ENCODE results near the gene ANKH.

ANKH gene

DNA sequence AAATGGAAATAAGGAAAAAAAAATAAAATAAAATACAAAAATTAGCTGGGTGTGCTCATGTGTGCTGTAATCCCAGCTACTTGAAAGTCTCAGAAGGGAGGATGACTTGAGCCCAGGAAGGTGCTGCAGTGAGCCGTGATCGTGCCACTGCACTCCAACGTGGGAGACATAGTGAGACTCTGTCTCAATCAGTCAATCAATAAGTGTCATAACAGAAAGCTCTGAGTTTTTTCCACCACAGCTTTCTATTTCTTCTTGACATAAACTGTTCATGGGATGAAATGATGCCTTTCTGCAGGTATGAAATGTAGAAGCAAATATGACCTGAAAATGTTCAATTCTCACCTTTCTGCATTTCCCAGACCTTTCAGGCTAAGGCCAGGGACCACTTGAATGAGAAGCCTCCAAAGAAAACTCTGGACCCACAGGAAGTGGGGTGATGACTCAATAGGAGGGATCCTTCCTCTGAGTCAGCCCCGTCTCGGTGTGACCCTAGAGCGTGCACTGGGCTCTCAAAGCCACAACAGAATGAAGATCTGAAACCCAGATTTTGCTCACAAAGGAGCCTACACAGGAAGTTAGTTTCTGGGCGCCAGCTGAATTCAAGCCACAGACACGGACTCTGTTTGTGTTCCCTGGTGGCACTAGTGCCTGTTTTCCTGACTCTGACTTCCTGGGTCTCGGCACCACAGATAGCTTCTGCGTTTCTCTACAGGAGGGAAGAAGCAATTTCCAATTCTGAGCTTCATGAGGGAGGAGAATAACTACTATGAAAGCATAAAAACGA lies 62.0 kb downstream of the ANKH start:
- TF ChIP-seq ZNF8 (CRISPR knock-in tag; IDR thresholded peaks at IDR 0.05) (no peak), ZC3H10 (CRISPR knock-in tag; IDR thresholded peaks at IDR 0.05) (no peak), TOX (CRISPR knock-in tag; IDR thresholded peaks at IDR 0.05; ENCODE audit: borderline replicate concordance) (no peak), RARB (CRISPR knock-in tag; IDR thresholded peaks at IDR 0.05) (no peak), ISL1 (CRISPR knock-in tag; IDR thresholded peaks at IDR 0.05) (no peak), ZFP30 (CRISPR knock-in tag; IDR thresholded peaks at IDR 0.05) (no peak), ARNTL (CRISPR knock-in tag; IDR thresholded peaks at IDR 0.05; ENCODE audit: borderline replicate concordance, low read depth) (no peak), SNAI2 (CRISPR knock-in tag; IDR thresholded peaks at IDR 0.05) (no peak), OSR1 (CRISPR knock-in tag; IDR thresholded peaks at IDR 0.05) (no peak), ZFP3 (CRISPR knock-in tag; IDR thresholded peaks at IDR 0.05) (no peak)
- TF ChIP-seq, protein P1, sequence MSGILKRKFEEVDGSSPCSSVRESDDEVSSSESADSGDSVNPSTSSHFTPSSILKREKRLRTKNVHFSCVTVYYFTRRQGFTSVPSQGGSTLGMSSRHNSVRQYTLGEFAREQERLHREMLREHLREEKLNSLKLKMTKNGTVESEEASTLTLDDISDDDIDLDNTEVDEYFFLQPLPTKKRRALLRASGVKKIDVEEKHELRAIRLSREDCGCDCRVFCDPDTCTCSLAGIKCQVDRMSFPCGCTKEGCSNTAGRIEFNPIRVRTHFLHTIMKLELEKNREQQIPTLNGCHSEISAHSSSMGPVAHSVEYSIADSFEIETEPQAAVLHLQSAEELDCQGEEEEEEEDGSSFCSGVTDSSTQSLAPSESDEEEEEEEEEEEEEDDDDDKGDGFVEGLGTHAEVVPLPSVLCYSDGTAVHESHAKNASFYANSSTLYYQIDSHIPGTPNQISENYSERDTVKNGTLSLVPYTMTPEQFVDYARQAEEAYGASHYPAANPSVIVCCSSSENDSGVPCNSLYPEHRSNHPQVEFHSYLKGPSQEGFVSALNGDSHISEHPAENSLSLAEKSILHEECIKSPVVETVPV (CRISPR knock-in tag; IDR thresholded peaks at IDR 0.05), result no peak
- TF ChIP-seq, protein P2, sequence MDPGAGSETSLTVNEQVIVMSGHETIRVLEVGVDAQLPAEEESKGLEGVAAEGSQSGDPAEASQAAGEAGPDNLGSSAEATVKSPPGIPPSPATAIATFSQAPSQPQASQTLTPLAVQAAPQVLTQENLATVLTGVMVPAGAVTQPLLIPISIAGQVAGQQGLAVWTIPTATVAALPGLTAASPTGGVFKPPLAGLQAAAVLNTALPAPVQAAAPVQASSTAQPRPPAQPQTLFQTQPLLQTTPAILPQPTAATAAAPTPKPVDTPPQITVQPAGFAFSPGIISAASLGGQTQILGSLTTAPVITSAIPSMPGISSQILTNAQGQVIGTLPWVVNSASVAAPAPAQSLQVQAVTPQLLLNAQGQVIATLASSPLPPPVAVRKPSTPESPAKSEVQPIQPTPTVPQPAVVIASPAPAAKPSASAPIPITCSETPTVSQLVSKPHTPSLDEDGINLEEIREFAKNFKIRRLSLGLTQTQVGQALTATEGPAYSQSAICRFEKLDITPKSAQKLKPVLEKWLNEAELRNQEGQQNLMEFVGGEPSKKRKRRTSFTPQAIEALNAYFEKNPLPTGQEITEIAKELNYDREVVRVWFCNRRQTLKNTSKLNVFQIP (CRISPR knock-in tag; IDR thresholded peaks at IDR 0.05; ENCODE audit: borderline replicate concordance, low read depth), result no peak
- ATAC-seq, result peak; percentile 94

DNA sequence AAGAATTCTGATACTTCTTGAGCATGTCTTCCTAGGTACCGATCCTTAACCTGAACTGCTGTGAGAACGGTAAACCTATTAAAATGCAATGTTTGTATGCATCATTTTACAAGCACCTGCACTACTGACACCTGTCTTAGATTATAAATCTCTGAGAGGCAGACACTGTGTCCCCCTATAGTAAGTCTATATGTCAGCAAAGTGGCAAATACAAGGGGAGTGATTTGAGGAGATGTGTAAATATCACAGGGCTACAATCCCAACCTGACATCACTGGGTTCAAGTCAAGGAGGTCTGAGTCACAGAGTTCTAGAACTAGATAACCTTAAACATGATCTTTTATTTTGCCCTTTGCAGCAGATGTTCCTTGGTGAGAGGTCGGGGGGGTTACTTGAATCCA lies 64.1 kb downstream of the ANKH start:
- TF ChIP-seq TOX (CRISPR knock-in tag; IDR thresholded peaks at IDR 0.05; ENCODE audit: borderline replicate concordance) (no peak), ZNF70 (CRISPR knock-in tag; IDR thresholded peaks at IDR 0.05) (no peak), CSDC2 (CRISPR knock-in tag; IDR thresholded peaks at IDR 0.05) (no peak), ZFP3 (CRISPR knock-in tag; IDR thresholded peaks at IDR 0.05) (no peak), ARNTL (CRISPR knock-in tag; IDR thresholded peaks at IDR 0.05; ENCODE audit: borderline replicate concordance, low read depth) (no peak), BACH2 (CRISPR knock-in tag; IDR thresholded peaks at IDR 0.05; ENCODE audit: borderline replicate concordance) (no peak), PATZ1 (CRISPR knock-in tag; IDR thresholded peaks at IDR 0.05; ENCODE audit: borderline replicate concordance) (no peak), ZNF565 (CRISPR knock-in tag; conservative IDR thresholded peaks at IDR 0.05; ENCODE audit: low read depth) (no peak), SNAI2 (CRISPR knock-in tag; IDR thresholded peaks at IDR 0.05) (no peak), ZC3H10 (CRISPR knock-in tag; IDR thresholded peaks at IDR 0.05) (no peak), ESRRG (CRISPR knock-in tag; IDR thresholded peaks at IDR 0.05) (no peak), CREB5 (CRISPR knock-in tag; IDR thresholded peaks at IDR 0.05; ENCODE audit: low read depth) (no peak), OSR1 (CRISPR knock-in tag; IDR thresholded peaks at IDR 0.05) (no peak), ZNF8 (CRISPR knock-in tag; IDR thresholded peaks at IDR 0.05) (no peak), ZFP30 (CRISPR knock-in tag; IDR thresholded peaks at IDR 0.05) (no peak), TCF4 (CRISPR knock-in tag; IDR thresholded peaks at IDR 0.05; ENCODE audit: borderline replicate concordance) (no peak)
- TF ChIP-seq, protein P1 (CRISPR knock-in tag; IDR thresholded peaks at IDR 0.05), result no peak
- TF ChIP-seq, protein P2 (CRISPR knock-in tag; IDR thresholded peaks at IDR 0.05; ENCODE audit: borderline replicate concordance, low read depth), result no peak
- no peak for ATAC-seq

Measured in SK-N-SH treated with all-trans-retinoic acid at 6 μM for 48 hours (cell line).